Erythroblast (primary cell): ENCODE measurements around the gene GATAD2B.

Experiments
- GATA1 ChIP-seq: IDR thresholded peaks from 2 replicates; pipeline ENCODE4 v1.6.1; 2011; ENCODE audit warnings: low read depth, mild to moderate bottlenecking, control low read depth, low read length, moderate library complexity
- POLR2A ChIP-seq: IDR thresholded peaks from 2 replicates; pipeline ENCODE4 v1.6.1; 2011; ENCODE audit warnings: mild to moderate bottlenecking, low read length

DNA sequence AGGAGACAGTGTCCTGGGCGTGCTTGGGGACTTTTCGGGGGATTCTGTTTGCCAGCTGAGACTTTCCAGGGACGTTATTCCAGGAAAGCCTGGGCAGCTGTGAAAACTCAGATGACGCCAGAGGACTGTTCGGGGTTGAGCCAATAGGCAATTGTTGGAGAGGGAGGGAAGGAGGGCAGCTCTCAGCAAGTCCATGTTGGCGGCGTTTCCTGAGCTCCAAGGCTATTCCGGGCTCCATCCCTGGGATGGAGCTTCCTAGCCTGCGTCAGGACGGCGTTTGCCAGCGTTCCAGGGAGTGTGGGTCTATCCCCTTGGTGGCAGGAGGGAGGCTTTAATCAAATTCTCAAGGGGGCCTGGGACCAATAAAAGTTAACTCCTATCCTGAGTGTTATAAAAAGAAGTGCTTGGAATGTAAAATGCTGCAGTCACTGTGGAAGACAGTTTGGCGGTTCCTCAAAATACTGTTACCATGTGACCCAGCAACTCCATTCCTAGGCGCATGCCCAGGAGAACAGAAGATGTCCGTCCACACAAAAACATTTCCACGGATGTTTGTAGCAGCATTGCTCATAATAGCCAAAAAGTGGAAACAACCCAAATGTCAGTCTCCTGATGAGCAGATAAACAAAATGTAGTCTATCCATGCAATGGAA is 132.3 kb downstream of the GATAD2B start:
- TF ChIP-seq POLR2A = no peak
- no peak for TF ChIP-seq GATA1
